ENCODE data around the gene ALLC.

The ALLC gene

GRCh38 chr2:3742743-3743508 lies 84.9 kb downstream of the ALLC start:
- TF ChIP-seq CTCF (IDR thresholded peaks at IDR 0.05; ENCODE audit: low read depth, low read length, missing control alignments), result no peak
- no peak for DNase-seq (ENCODE audit: low read depth)
- no peak overlapping the region for H3K4me3 ChIP-seq (ENCODE audit: low read depth, low read length)

GRCh38 chr2:3743951-3744555 lies 86.1 kb downstream of the ALLC start:
- H3K4me3 ChIP-seq (ENCODE audit: low read depth, low read length), result no peak overlapping the region
- TF ChIP-seq CTCF (IDR thresholded peaks at IDR 0.05; ENCODE audit: low read depth, low read length, missing control alignments), result no peak
- DNase-seq (ENCODE audit: low read depth), result no peak

- TF ChIP-seq CTCF (IDR thresholded peaks at IDR 0.05; ENCODE audit: low read depth, low read length, missing control alignments), result no peak
- no peak overlapping the region for H3K4me3 ChIP-seq (ENCODE audit: low read depth, low read length)
- DNase-seq (ENCODE audit: low read depth), result no peak
Measured at GRCh38 chr2:3745920-3746319, 87.9 kb downstream of the ALLC start.

DNA sequence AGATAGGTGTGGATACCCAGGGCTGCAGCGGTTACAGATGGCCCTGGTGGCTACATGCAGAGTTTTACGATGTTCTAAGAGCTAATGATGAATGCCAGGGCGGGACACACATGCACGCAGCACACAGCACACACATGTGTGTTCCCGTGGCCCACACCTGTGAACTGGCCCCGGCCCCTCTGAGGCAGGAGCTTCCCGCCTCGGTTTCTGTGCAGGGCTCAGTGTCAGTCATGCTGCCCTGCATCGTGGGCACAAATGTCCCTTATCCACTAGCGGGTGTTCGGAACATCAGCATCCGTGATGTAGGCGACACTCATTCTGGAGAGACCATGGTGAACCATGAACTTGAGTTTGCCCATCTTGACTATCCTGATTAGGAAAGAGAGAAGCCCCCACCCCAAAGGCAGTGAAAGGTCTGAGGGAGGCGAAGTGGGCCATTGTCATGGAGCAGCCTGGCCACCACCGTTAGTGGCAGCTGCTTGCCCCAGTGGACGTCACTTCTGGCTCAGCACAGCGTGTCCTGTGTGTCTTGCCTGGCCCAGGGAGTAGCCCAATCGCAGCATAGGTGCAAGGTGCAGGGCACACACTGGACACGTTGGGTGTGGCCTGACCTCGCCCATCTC lies 89.1 kb downstream of the ALLC start:
- H3K4me3 ChIP-seq (ENCODE audit: low read depth, low read length), result no peak overlapping the region
- DNase-seq (ENCODE audit: low read depth), result no peak
- no peak for TF ChIP-seq CTCF (IDR thresholded peaks at IDR 0.05; ENCODE audit: low read depth, low read length, missing control alignments)

DNA sequence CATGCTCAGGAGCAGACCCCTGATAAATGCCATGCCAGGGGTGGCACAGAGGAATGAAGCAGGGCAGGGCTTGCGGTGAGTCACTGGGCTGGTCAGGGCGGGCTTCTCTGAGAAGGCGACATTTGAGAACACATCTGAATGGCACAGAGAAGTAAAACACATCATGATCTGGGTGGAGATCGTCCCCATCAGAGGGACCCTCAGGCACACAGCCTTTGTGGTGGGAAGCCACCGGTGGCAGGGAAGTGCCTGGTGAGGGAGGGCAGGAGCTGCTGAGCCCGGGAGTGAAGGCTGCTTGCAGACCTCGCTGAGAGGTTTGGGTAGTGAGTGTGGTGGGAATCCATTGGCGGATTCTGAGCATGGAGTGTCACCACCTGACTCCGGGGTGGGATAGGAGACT lies 89.8 kb downstream of the ALLC start:
- no peak for TF ChIP-seq CTCF (IDR thresholded peaks at IDR 0.05; ENCODE audit: low read depth, low read length, missing control alignments)
- DNase-seq (ENCODE audit: low read depth), result no peak
- no peak overlapping the region for H3K4me3 ChIP-seq (ENCODE audit: low read depth, low read length)

- no peak for DNase-seq (ENCODE audit: low read depth)
- H3K4me3 ChIP-seq (ENCODE audit: low read depth, low read length), result no peak overlapping the region
- no peak for TF ChIP-seq CTCF (IDR thresholded peaks at IDR 0.05; ENCODE audit: low read depth, low read length, missing control alignments)
Measured at GRCh38 chr2:3749201-3749600, 91.2 kb downstream of the ALLC start.
